Thyroid gland (tissue), 4 donors: ENCODE measurements around the gene MARCHF2.

Experiments
- POLR2A ChIP-seq, 2 donors: fragments of 450-650 bp; IDR thresholded peaks; one replicate each; pipeline ENCODE4 v1.6.1; 2017; ENCODE audit warnings: antibody characterized with exemption in 2 of 2, mild to moderate bottlenecking in 2 of 2, moderate library complexity in 1 of 2
- TF ChIP-seq, protein P1 (sequence below), 6 experiments: fragments of 200-600 bp in 3 of 6; fragments of 450-650 bp in 3 of 6; sonication (generic) in 3 of 6; IDR thresholded peaks; one replicate each; pipeline ENCODE4 v1.5.1; 2016 to 2019; ENCODE audit warnings: antibody characterized with exemption in 6 of 6, mild to moderate bottlenecking in 2 of 6, inconsistent platforms in 1 of 6, moderate library complexity in 1 of 6

DNA sequence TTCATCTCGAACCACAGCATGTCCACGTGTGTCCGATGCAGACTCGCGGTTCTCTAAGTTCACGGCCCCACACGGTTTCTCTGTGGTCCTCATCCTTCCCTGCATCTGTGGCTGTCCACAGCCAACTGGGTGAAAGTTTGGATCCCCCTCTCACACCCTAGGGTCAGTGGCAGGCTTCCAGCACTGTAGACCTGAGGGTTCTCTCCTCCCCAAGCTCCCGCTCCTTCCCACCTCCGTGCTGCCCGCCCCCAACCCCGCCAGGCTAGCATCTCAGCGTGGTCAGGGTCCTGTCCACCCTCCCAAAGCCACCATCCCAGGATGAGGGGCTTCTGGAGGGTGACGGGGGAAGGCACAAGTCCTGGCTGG is 46.2 kb upstream of the MARCHF2 start:
- TF ChIP-seq, protein P1, sequence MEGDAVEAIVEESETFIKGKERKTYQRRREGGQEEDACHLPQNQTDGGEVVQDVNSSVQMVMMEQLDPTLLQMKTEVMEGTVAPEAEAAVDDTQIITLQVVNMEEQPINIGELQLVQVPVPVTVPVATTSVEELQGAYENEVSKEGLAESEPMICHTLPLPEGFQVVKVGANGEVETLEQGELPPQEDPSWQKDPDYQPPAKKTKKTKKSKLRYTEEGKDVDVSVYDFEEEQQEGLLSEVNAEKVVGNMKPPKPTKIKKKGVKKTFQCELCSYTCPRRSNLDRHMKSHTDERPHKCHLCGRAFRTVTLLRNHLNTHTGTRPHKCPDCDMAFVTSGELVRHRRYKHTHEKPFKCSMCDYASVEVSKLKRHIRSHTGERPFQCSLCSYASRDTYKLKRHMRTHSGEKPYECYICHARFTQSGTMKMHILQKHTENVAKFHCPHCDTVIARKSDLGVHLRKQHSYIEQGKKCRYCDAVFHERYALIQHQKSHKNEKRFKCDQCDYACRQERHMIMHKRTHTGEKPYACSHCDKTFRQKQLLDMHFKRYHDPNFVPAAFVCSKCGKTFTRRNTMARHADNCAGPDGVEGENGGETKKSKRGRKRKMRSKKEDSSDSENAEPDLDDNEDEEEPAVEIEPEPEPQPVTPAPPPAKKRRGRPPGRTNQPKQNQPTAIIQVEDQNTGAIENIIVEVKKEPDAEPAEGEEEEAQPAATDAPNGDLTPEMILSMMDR (IDR thresholded peaks at IDR 0.05) = no peak
- no peak for TF ChIP-seq POLR2A (IDR thresholded peaks at IDR 0.05)
